Measurements from ENCODE around the gene GRHL3.

GRHL3 gene

DNA sequence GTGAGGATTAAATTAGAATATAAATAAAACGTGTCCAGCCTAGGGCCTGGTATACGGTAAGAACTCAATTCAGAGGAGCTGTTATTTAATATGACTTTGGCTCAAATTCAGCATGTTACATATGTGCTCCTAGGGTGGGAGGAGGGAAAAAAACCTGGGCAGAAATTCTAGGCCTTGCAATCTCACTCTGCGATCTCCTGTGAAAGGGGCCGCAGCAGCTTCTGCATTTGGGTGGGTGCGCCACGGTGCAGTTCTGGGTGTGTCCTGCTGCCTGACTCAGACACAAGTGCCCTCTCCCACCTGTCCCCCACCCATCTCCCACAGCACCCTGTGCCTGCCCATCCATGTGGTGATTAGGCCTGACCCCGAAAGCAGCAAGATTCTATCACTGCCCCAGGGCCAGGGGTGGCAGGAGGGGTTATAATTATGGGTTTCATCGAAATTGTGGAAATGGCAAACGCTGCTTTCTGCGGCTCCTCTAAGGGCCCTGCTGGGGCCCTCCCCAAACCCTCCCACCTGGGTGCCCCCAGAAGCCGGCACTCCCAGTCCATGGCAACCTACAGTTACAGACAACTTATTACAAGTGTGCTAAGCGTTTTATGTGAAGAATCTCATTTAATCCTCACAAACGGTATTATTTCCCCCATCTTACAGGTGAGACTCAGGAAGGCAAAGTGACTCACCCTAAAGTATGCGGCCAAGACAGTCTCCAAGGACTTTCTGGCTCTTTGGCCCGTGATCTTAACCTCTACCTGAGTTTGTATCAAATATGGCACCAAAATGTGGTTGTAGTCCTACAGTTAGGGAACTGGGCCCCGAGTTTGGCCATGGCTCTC lies 25.5 kb upstream of the GRHL3 start:
- no peak for DNase-seq

DNA sequence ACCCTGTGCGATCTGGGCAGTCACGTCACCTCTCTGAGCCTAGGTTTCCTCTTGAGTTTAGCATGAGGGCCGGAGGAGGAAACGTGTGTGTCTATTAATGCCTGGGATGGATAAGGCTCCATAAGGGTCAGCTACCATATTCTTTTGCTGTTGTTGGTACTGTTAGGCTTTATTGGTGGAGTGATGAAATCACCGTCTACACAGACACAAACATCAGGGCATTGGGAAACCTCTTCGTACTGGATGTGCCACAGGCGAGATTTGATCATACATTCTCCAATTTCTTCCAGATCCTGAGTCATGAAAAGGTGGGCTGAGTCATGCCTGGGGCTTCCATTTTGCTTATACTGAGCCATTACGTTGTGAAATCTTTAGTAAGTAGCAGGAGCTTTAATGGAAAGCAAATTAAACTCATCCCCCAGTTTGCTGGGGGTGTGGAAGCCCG lies 24.9 kb upstream of the GRHL3 start:
- no peak for DNase-seq

DNA sequence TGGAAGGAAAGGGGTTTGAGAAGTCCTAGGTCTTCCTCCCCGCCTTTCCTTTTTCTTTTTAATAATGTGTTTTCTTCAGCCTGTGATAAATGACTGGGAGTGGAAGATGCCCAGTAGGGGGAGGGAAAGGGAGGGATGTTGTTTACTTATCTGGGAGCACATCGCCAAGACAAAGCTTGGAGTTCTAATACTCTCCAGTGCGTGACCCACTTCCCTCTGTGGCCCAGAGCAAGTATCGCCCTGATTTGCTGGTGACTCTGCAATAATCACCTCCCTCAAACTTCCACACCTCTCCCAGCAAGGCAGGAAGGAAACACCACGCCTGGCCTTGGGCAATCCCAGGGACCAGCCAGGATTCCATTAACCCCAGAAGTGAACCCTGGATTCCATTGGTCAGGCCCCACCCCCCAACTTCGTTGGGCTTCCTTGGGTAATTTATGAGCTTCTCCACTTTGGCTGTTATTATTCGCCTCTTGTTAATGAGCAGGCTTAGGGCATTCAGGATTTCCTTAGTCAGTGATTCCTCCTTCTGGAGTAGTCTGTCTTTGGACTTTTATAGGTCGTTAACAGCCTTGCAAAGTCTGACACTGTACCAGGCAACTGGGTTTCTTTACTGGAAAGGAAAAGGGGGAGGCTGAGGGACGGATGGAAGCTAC lies 24.3 kb upstream of the GRHL3 start:
- no peak for DNase-seq

DNA sequence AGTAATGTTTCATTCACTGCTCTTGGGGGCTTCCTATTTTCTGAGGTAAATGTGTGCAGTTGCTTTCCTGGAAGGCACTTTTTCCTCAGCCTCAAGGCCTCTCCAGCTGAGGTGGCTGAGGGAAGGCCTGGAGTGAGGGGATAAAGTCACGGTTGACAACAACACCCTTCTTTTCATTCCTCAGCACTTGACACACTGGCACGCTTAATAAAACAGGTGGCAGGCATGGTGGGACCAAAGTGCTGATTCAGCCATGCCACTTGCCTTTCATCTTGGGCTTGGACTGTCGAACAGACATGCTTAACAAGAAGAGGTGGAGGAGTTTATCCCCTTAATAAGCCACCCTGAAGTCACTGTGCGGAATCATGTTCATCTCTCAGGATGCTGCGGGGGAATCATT lies 23.6 kb upstream of the GRHL3 start:
- no peak for DNase-seq

DNA sequence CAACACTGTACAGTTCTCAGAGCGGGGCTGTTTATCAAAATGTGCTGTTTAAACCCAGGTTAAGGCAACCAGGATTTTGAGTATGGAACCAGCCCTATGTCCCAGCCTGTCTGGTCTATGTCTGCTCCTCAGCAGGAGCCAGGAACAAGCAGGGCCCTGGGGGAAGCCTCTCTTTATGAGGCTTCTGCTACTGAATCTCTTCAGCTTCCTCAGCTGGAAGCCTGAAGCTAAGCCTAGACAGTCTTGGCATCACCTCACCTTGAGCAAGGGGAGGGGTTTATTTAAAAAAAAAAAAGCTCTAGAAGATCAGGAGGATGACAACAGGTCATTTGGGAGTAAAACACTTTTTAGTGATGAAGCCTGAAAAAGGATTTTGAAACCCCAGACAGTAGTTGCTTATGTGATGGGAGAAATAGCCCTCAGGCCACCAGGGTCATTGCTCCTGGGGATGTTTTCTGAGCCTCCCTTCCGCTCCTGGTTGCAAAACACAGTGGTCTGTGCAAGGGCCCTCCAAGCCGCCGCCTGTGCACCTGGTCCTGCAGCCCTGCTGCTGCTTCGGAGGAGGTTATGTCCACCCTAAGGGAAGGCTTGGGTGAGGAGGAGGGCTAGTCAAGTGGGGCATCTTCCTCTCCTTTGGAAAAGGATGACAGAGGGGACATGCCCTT lies 21.8 kb upstream of the GRHL3 start:
- DNase-seq: no peak

DNA sequence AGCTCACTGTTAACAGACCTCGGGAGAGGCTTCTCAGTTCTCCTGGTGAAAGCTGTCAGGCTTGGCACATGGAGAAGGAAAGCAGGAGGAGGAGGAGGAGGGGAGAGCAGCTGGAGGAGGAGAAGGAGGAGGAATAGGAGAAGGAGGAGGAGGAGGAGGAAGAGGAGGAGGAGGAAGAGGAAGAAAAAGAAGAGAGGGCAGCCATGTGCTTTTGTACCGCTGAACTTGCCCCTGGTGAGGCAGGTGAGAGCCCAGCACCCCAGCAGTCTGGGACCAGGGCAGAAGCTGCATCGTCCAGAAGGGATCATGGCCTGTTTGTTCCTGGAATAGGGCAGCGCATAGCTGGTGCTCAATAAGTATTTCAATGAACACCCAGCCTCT lies 21.3 kb upstream of the GRHL3 start:
- DNase-seq: no peak

DNA sequence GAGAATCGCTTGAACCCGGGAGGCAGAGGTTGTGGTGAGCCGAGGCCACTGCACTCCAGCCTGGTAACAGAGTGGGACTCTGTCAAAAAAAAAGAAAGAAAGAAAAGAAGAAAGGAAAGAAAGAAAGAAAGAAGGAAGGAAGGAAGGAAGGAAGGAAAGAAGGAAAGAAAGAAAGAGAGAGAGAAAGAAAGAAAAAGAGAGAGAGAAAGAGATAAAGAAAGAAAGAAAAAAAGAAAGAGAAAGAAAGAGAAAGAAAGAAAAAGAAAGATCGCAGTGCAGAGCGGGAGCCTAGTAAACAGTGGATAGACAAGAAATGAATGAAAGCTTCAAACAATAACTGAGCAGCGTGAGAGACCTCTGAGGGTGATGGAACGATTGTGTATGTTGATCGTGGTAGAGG lies 20.6 kb upstream of the GRHL3 start:
- DNase-seq: no peak

DNA sequence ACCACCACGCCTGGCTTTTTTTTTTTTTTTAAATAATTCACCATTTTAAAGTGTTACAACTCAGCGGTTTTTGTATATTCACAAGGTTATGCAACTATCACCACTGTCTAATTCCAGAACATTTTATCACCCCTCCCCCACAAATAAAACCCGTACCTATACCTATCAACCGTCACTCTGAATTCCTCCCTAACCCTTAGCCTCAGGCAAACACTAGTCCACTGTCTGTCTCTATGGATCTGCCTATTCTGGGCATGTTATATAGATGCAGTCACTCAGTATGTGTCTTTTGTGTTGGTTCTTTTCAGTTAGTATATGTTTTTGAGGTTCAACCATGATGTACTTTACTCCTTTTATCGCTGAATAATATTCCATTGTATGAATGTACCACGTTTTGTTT lies 19.3 kb upstream of the GRHL3 start:
- DNase-seq: no peak

DNA sequence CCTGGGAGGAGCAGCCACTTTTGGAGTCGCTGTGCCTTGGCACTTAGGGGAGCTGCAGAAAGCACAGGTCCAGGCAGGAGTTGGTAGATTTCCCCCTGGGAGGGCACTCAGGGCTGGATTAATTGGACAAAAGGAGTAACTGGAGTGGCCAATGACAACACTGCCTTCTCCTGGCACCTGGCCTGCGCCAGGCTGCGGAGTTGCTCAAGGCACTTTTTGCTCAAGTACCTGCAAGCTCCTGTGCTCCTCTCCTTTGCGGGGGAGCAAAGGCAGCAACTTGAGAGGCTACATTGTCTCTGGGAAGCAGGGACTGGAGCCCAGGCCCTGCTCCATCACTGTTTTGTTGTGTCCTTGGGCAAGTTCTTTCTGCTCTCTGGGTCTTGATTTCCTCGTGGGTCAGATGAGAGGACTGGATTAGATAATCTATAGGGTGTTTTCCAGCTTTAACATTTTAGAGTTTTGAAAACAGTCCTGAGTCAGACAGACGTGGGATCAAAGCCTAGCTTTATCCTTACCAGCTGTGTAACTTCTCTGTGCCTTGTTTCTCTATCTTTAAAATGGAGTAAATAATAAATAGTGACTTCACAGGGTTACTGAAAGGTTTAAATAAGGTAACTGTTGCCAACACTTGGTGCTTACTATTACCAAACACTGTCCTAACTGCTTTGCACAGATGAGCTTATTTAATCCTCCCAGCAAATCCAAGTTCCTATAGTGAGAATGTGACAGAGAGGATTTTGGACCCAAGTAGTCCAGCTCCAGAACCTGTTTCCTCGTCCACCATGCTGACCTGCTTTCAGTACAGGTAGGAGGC lies 18.0 kb upstream of the GRHL3 start:
- DNase-seq: no peak

DNA sequence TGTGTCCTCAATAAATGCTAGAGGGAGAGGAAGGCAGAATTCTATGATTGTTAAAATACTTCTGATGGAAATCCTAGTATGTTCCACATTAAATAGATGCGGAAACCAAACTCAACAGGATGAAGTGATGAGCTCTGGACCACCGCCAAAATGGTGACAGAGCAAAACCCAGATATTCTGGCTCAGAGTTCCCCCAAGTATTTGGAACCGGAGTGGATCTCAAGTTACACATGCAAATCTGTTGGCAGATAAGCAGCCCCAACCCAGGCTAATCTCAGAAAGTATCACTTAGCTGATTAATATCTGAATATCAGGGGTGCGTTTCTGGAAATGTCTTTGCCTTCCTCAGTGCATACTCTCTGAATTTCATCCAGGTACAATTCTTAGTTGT lies 17.4 kb upstream of the GRHL3 start:
- no peak for DNase-seq

DNA sequence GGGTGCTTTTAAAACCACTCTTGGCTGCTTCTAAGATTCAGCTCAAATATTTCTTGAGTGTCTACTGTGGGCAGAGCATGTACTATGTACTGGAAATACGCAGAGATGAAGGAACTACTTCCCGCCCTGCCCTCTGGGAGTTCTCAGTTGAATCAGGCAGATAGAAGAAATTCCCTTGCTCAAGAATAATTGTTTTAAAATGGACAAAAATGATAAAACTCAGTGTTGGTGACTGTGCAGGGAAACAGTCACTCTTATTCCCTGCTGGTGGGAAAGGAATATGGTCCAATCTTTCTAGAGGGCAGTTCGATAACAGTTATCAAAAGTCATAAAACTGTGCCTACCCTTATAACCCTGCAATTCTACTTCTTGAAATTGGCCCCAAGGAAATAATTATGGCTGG lies 16.9 kb upstream of the GRHL3 start:
- no peak for DNase-seq

DNA sequence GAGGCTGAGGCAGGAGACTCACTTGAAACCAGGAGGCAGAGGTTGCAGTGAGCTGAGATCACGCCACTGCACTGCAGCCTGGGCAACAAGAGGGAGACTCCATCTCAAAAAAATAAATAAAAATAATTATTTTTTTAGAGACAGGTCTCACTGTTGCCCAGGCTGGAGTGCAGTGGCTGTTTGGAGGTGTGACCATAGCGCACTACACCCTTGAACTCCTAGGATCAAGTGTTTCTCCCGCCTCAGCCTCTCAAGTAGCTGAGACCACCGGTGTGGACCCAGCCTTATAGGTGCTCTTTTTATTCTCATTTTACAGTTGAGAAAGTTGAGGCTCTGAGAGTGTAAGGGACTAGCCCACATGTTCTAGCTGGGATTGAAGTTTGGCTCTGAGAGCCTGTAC lies 15.6 kb upstream of the GRHL3 start:
- DNase-seq: no peak

DNA sequence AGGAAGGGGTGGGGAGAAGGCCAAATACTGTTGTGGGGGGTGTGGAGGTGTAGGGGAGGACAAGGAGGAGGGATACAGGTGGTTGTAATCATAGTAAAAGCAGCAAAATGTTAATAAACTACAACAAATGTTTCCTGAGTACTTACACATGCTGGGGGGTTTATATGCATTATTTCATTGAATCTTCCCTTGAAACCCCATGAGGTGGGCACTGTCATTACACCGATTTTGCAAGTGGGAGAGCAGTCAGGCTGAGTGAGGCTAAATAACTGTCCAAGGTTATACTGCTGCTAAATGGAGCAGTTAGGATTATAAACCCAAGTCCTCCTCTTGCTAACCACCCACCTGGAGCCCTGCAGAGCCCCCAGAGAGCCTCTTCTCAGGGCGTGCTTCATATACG lies 14.4 kb upstream of the GRHL3 start:
- no peak for DNase-seq

DNA sequence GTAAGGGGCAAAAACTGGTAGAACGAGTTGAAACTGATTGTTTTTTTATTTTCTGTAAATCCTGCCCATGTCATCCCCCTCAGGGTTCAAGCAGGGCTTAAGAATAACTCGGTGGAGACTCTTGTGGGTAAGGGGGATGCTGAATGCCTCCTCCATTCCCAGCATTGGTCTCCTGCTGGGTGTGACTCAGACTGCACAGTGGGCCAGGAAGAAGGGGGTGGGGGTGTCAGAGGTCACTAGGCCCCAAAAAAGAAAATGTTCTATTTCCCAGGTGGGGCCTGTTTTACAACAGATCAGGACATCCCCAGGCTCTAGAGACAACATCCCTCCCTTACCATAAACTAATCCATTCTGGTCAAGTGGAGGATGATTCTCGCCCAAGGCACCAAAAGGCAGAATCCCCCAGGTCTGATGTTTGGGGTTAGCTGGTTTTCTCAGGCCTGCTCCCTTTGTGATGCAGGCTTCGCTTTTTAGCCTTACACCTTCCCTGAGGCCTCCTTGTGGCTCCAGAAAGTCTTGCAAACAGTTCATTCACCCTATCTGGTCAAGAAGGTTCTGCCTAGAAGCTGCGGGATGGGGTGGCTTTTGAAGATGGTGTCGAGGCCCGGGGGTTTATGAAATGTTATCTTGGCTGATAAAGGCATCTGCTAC lies 10.7 kb upstream of the GRHL3 start:
- DNase-seq: no peak

DNA sequence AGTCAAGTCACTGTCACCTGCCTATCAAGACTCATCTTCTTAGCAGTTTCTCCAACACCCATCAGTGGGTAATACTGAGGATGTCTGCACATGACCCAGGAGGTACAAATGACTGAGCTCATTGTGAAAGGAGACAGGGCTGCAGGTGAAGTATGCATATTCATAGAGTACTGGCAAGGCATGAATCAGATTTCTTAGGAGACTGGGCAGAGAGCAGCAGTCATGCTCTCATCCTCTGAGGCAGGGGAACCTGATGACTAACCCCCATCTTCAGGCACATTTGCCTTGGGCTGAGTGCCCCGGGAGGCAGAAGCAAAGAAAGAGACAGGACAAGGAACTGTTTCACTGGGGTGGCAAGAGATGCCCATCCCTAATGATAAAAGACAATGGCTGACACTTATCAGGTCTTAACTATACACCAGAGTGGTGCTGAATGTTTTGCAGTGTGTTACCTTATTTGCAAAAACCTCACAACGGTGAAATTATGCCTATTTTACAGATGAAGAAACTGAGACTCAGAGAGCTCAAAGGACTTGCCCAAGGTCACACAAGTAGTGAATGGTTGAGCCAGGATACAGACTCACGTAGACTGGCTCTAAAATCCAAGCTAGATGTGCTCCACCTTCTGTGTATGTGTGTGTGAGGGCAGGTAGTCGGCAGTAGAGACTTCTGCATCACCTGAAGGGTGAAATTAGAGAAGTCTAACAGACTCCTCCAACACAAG lies 9.2 kb upstream of the GRHL3 start:
- no peak for DNase-seq

DNA sequence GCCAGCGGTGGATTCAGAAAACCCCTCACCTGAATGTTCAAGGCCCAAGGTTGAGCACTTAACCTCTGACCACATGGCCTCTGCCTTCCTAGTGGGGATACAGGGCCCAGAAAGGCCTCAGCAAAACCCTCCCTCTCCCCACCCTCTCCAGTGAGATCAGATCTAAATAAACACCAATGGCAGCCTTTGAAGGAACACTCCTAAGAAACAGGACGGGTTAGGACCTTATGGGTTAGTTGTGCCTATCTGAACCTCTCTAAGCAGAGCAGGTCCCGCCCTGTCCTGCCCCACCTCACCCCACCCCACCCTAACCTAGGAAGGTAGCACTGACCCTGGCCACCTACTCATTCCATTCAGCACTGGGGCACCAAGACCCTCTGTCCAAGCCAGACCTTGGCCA lies 7.9 kb upstream of the GRHL3 start:
- no peak for DNase-seq

DNA sequence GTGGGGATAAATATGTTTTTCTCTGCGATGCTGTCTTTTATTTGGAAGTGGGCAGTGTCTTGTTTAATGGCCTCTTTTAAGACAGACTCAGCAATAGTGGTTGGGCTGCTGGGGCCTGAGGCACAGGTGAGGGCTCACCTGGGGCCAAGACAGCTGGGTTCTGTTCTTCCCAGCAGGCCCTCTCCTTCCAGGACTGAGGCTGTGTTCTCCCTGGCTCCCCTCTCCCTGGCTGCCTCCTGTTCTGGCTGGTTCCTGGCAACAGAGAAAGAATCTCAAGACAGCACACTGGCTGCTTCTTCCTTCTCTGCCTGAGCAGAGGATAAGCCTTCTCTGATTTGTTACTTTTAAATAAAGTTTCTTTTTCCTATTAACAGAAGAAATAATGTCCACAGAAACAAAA lies 7.4 kb upstream of the GRHL3 start:
- no peak for DNase-seq

DNA sequence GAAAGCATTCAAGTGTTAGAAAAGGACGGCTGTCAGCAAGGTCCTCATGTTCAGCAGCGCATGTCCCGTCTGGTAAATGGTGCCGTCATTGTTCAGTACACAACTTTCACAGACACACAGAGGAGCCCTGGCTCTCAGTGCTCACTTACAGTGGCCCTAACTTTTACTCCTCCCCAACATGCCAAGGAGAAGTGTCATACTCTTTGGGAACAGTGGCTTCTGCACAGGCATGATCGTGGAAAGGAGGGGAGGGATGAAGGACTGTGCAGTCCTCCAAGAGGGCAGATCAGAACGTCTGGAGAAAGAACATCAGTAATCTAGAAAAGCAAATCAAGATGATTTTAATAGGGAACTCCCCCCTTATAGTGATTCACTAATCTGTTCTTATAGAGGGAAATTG lies 3.8 kb upstream of the GRHL3 start:
- DNase-seq: no peak

DNA sequence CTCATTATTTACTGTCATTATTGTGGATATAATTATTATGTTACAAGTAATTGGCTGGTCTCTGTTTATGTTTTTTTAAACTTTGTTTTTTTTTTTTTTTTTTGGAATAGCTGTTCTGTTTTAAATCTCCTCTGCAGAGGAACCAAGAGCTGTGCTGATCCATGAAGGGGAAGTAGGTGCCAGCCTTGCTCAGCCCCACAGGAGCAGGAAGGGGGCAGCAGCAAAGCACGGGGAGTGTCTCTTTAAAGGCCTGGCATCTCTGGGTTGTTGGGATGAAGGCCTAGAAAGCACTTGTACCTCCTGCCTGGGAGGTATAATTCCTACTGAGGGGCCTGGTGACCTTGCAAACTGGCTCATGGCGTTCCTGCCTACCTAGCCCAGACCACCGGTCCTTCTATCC lies 2.5 kb upstream of the GRHL3 start:
- no peak for DNase-seq

DNA sequence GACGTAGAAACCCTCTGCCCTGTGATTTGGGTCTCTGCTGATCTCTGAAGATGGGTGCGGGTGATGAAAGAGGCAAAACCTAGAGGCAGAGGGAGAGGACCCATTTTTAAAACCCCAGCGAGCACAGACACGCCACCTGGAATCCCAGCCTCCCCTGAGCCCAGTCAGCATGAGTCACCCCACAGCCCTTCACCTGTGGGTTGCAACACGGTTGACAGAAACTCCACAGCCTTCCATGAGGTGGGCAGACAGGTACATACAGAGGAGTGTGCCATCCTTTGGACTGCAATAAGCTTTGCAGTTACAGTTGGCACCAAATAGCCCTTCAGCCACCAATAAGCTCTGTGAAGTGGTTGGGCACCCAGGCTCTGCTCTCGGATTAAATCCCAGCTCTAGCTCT lies 2.1 kb upstream of the GRHL3 start:
- DNase-seq: no peak

DNA sequence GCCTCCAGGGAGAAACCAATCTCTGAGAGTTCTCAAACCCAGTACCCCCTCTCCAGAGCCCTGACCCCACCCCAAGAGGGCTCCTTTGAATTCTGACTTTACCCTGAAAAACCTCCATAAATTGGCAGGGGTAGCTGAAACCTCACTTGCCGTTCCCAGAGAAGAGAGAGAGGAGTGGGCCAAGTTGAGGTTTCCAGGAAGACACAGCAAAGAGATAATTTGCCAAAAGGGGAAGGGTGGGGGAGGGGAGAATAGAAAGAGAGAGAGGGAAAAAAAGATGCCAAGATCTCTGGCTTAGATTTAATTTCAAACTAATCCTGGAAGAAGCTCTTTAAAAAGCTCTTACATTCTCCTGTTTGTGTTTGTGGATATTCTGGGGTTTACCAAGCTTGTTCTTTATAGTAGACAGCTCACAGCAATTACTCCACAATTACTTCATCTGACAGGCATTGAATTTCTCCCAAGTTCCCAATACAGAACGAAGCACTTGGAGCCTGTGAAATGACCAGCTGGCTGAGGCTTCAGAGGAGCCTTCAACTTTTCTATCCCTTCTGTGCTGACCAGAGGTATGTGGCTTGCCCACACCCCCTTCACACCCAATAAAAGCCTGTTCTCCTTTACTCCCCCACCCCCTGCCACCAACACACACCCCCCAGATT lies 1.1 kb upstream of the GRHL3 start:
- no peak for DNase-seq

All from CD4-positive, alpha-beta T cell treated with Interleukin-17A for 4 hours (primary cell).